ENCODE data around the gene STAT4. TPM values are rescaled to one million over a fixed set of nuclear protein-coding genes. Genes with fewer than 3 reads are reported as not detected.

The STAT4 gene
- total and polyA plus RNA-seq, 2 donors from 2014 or later = 1.2 to 8.5 TPM

GRCh38 chr2:191066197-191066918 lies 84.4 kb downstream of the STAT4 start:
- FAIRE-seq (no peak), DNase-seq (no peak)
- Histone ChIP-seq H3K27me3 (ENCODE audit: control insufficient read depth, insufficient read depth, low read length) (no peaks in the 10 kb centered on the region), H3K9me3 (ENCODE audit: control insufficient read depth in 2 of 3, insufficient read depth in 1 of 3, low read length in 3 of 3) (no peaks in the 10 kb centered on the region), H3K27ac (ENCODE audit: low read depth in 2 of 2, low read length in 2 of 2) (no peak overlapping the region), H3K9ac (ENCODE audit: low read length in 3 of 3) (no peak overlapping the region), H3K36me3 (ENCODE audit: control insufficient read depth in 2 of 3, insufficient read depth in 3 of 3, low read length in 3 of 3) (no peaks in the 10 kb centered on the region), H3K4me3 (ENCODE audit: low read length in 3 of 3) (no peak overlapping the region), H3K4me1 (ENCODE audit: control insufficient read depth in 2 of 3, insufficient read depth in 2 of 3, low read depth in 1 of 3, low read length in 3 of 3) (no peaks in the 10 kb centered on the region)
- intact Hi-C loops (cut with DNase I) = no loop called here
- TF ChIP-seq CTCF (IDR thresholded peaks at IDR 0.05; ENCODE audit: borderline replicate concordance, extremely low read depth, insufficient read depth) = no peak

- DNase-seq (no peak), FAIRE-seq (no peak)
- Histone ChIP-seq H3K4me3 (ENCODE audit: low read length in 3 of 3) (no peak overlapping the region), H3K9ac (ENCODE audit: low read length in 3 of 3) (no peak overlapping the region), H3K4me1 (ENCODE audit: control insufficient read depth in 2 of 3, insufficient read depth in 2 of 3, low read depth in 1 of 3, low read length in 3 of 3) (no peaks in the 10 kb centered on the region), H3K36me3 (ENCODE audit: control insufficient read depth in 2 of 3, insufficient read depth in 3 of 3, low read length in 3 of 3) (no peaks in the 10 kb centered on the region), H3K9me3 (ENCODE audit: control insufficient read depth in 2 of 3, insufficient read depth in 1 of 3, low read length in 3 of 3) (no peaks in the 10 kb centered on the region), H3K27ac (ENCODE audit: low read depth in 2 of 2, low read length in 2 of 2) (no peak overlapping the region), H3K27me3 (ENCODE audit: control insufficient read depth, insufficient read depth, low read length) (no peaks in the 10 kb centered on the region)
- intact Hi-C loops (cut with DNase I) = no loop called here
- no peak for TF ChIP-seq CTCF (IDR thresholded peaks at IDR 0.05; ENCODE audit: borderline replicate concordance, extremely low read depth, insufficient read depth)
Observed at GRCh38 chr2:191065785-191066184, 85.0 kb downstream of the STAT4 start.

- Histone ChIP-seq H3K27me3 (ENCODE audit: control insufficient read depth, insufficient read depth, low read length) (no peaks in the 10 kb centered on the region), H3K27ac (ENCODE audit: low read depth in 2 of 2, low read length in 2 of 2) (no peak overlapping the region), H3K4me1 (ENCODE audit: control insufficient read depth in 2 of 3, insufficient read depth in 2 of 3, low read depth in 1 of 3, low read length in 3 of 3) (no peaks in the 10 kb centered on the region), H3K9me3 (ENCODE audit: control insufficient read depth in 2 of 3, insufficient read depth in 1 of 3, low read length in 3 of 3) (no peaks in the 10 kb centered on the region), H3K9ac (ENCODE audit: low read length in 3 of 3) (no peak overlapping the region), H3K4me3 (ENCODE audit: low read length in 3 of 3) (no peak overlapping the region), H3K36me3 (ENCODE audit: control insufficient read depth in 2 of 3, insufficient read depth in 3 of 3, low read length in 3 of 3) (no peaks in the 10 kb centered on the region)
- no peak for TF ChIP-seq CTCF (IDR thresholded peaks at IDR 0.05; ENCODE audit: borderline replicate concordance, extremely low read depth, insufficient read depth)
- DNase-seq = no peak
- no peak for FAIRE-seq
- intact Hi-C loops (cut with DNase I) = no loop called here
Observed at GRCh38 chr2:191064590-191064989, 86.2 kb downstream of the STAT4 start.

GRCh38 chr2:191063584-191063983 lies 87.2 kb downstream of the STAT4 start:
- no peak for FAIRE-seq
- no peak for DNase-seq
- H3K27me3 ChIP-seq (ENCODE audit: control insufficient read depth, insufficient read depth, low read length) = no peaks in the 10 kb centered on the region
- no peaks in the 10 kb centered on the region for H3K9me3 ChIP-seq (ENCODE audit: control insufficient read depth in 2 of 3, insufficient read depth in 1 of 3, low read length in 3 of 3)
- H3K4me3 ChIP-seq (ENCODE audit: low read length in 3 of 3) = no peak overlapping the region
- no peak overlapping the region for H3K9ac ChIP-seq (ENCODE audit: low read length in 3 of 3)
- no peak for TF ChIP-seq CTCF (IDR thresholded peaks at IDR 0.05; ENCODE audit: borderline replicate concordance, extremely low read depth, insufficient read depth)
- no peaks in the 10 kb centered on the region for H3K4me1 ChIP-seq (ENCODE audit: control insufficient read depth in 2 of 3, insufficient read depth in 2 of 3, low read depth in 1 of 3, low read length in 3 of 3)
- H3K27ac ChIP-seq (ENCODE audit: low read depth in 2 of 2, low read length in 2 of 2) = no peak overlapping the region
- intact Hi-C loops (cut with DNase I) = no loop called here
- no peaks in the 10 kb centered on the region for H3K36me3 ChIP-seq (ENCODE audit: control insufficient read depth in 2 of 3, insufficient read depth in 3 of 3, low read length in 3 of 3)

Measured in kidney (tissue), 14 donors.